Mononuclear cell (primary cell): ENCODE results near the gene MAD1L1. TPM values are rescaled to one million over a fixed set of nuclear protein-coding genes. Genes with fewer than 3 reads are reported as not detected.

Source experiments
- H3K27me3 ChIP-seq: 2 replicates; pipeline ENCODE4 v1.6.0; 2011; ENCODE audit warnings: low read length, control low read depth; ENCODE audit not compliant: insufficient read depth
- H3K4me1 ChIP-seq: 2 replicates; pipeline ENCODE4 v1.5.1; 2011; ENCODE audit warnings: mild to moderate bottlenecking, low read length, control low read depth; ENCODE audit not compliant: insufficient read depth
- H3K4me3 ChIP-seq: 2 replicates; pipeline ENCODE4 v1.5.1; 2011; ENCODE audit warnings: mild to moderate bottlenecking, low read length, moderate library complexity
- H3K9me3 ChIP-seq: 2 replicates; pipeline ENCODE4 v1.5.1; 2011; ENCODE audit warnings: low read depth, mild to moderate bottlenecking, control low read depth, low read length
- total RNA-seq: library from RNA; depleted of rRNA; stranded (reverse); fragments of >200 nt; gene quantifications from one replicate; pipeline ENCODE4 v1.2.3, GENCODE V29; 2012

MAD1L1 gene
- total RNA-seq, 1 donor: 74.2 TPM

- Histone ChIP-seq H3K4me3 (no peak overlapping the region), H3K9me3 (no peaks in the 10 kb centered on the region), H3K27me3 (no peaks in the 10 kb centered on the region)
Measured at GRCh38 chr7:2052657-2053048, 180.1 kb downstream of the MAD1L1 start.

GRCh38 chr7:2051707-2052656, 180.8 kb downstream of the MAD1L1 start:
- Histone ChIP-seq H3K9me3 (no peaks in the 10 kb centered on the region), H3K4me1 (peaks cover 4% of the 10 kb centered on the region), H3K4me3 (no peak overlapping the region), H3K27me3 (no peaks in the 10 kb centered on the region)

More at GRCh38 chr7:2052657-2053048, 180.1 kb downstream of the MAD1L1 start:
- H3K4me1 ChIP-seq: peaks cover 4% of the 10 kb centered on the region

- Histone ChIP-seq H3K9me3 (no peaks in the 10 kb centered on the region), H3K4me1 (peaks cover 4% of the 10 kb centered on the region), H3K4me3 (no peak overlapping the region), H3K27me3 (no peaks in the 10 kb centered on the region)
Measured at GRCh38 chr7:2050511-2050866, 182.3 kb downstream of the MAD1L1 start.

GRCh38 chr7:2049782-2050510, 182.8 kb downstream of the MAD1L1 start:
- H3K4me3 ChIP-seq: no peak overlapping the region
- H3K9me3 ChIP-seq: no peaks in the 10 kb centered on the region
- no peaks in the 10 kb centered on the region for H3K27me3 ChIP-seq
- H3K4me1 ChIP-seq: peaks cover 4% of the 10 kb centered on the region

GRCh38 chr7:2049111-2049781, 183.5 kb downstream of the MAD1L1 start:
- Histone ChIP-seq H3K4me3 (no peak overlapping the region), H3K27me3 (no peaks in the 10 kb centered on the region), H3K9me3 (no peaks in the 10 kb centered on the region), H3K4me1 (peaks cover 4% of the 10 kb centered on the region)

- Histone ChIP-seq H3K27me3 (no peaks in the 10 kb centered on the region), H3K9me3 (no peaks in the 10 kb centered on the region), H3K4me3 (no peak overlapping the region), H3K4me1 (peaks cover 4% of the 10 kb centered on the region)
Measured at GRCh38 chr7:2048531-2048930, 184.2 kb downstream of the MAD1L1 start.

- H3K4me3 ChIP-seq: no peak overlapping the region
- H3K4me1 ChIP-seq: peaks cover 4% of the 10 kb centered on the region
- no peaks in the 10 kb centered on the region for H3K9me3 ChIP-seq
- H3K27me3 ChIP-seq: no peaks in the 10 kb centered on the region
Measured at GRCh38 chr7:2048006-2048405, 184.7 kb downstream of the MAD1L1 start.

- Histone ChIP-seq H3K27me3 (no peaks in the 10 kb centered on the region), H3K9me3 (no peaks in the 10 kb centered on the region), H3K4me1 (peaks cover 4% of the 10 kb centered on the region), H3K4me3 (no peak overlapping the region)
Measured at GRCh38 chr7:2046581-2047565, 185.9 kb downstream of the MAD1L1 start.

- no peaks in the 10 kb centered on the region for H3K27me3 ChIP-seq
- H3K4me1 ChIP-seq: peaks cover 9% of the 10 kb centered on the region
Measured at GRCh38 chr7:2045559-2046405, 187.0 kb downstream of the MAD1L1 start.

GRCh38 chr7:2044883-2045471, 187.8 kb downstream of the MAD1L1 start:
- Histone ChIP-seq H3K27me3 (no peaks in the 10 kb centered on the region), H3K4me3 (no peak overlapping the region), H3K9me3 (no peaks in the 10 kb centered on the region), H3K4me1 (peaks cover 15% of the 10 kb centered on the region)

More at GRCh38 chr7:2045559-2046405, 187.0 kb downstream of the MAD1L1 start:
- no peak overlapping the region for H3K4me3 ChIP-seq
- no peaks in the 10 kb centered on the region for H3K9me3 ChIP-seq

GRCh38 chr7:2044311-2044882, 188.3 kb downstream of the MAD1L1 start:
- no peaks in the 10 kb centered on the region for H3K9me3 ChIP-seq
- no peak overlapping the region for H3K4me3 ChIP-seq
- H3K4me1 ChIP-seq: peaks cover 15% of the 10 kb centered on the region
- no peaks in the 10 kb centered on the region for H3K27me3 ChIP-seq

GRCh38 chr7:2043316-2044039, 189.3 kb downstream of the MAD1L1 start:
- H3K27me3 ChIP-seq: no peaks in the 10 kb centered on the region
- H3K4me3 ChIP-seq: no peak overlapping the region
- H3K9me3 ChIP-seq: no peaks in the 10 kb centered on the region
- peaks cover 24% of the 10 kb centered on the region for H3K4me1 ChIP-seq
